ENCODE measurements around the gene EVX1. TPM values are rescaled to one million over a fixed set of nuclear protein-coding genes. Genes with fewer than 3 reads are reported as not detected.

Gene EVX1
- total and polyA plus RNA-seq, 2 of the 8 experiments (the other 6 are each of a cell fraction or from before 2014, with no cell fraction given) = not detected

- peaks cover 20 to 48% of the 10 kb centered on the region in 2 experiments for H4K20me1 ChIP-seq (replicated peaks in 1 of 2; ENCODE audit: control insufficient read depth in 1 of 2, insufficient read depth in 2 of 2, low read length in 2 of 2)
- no peak overlapping the region for H2BK15ac ChIP-seq (ENCODE audit: low read length)
- WGBS, 2 experiments (ENCODE audit: extremely low coverage in 1 of 2, insufficient coverage in 1 of 2, insufficient read length in 1 of 2, insufficient replicate concordance in 2 of 2, low coverage in 1 of 2, low lambda C conversion rate in 2 of 2, missing lambda C conversion rate in 1 of 2) = 1% methylated on average over 25 of the region's 55 CpGs; no CpG with 5 or more reads in 1 of the 2 experiments
- H3K18ac ChIP-seq (ENCODE audit: extremely low read depth, low read length) = peak overlapping the region; percentile 32
- peak overlapping the region; percentile 55 to 56 for H3K4me2 ChIP-seq (ENCODE audit: insufficient read depth in 1 of 2, low read depth in 2 of 2, low read length in 2 of 2)
- CTCF ChIA-PET (ENCODE audit: partially characterized antibody) = interaction anchor here (0.7 to 7.9 kb wide), 11 partner anchors 10 to 60 kb away, joined by 3 to 57 read pairs (median 4); no protein-coding TSS in a partner anchor
- no peaks in the 10 kb centered on the region for H3K79me1 ChIP-seq (ENCODE audit: low read depth, low read length)
- H2AK5ac ChIP-seq (ENCODE audit: low read depth, low read length) = no peak overlapping the region
- no peak overlapping the region for H3K9ac ChIP-seq (replicated peaks in 1 of 4; ENCODE audit: extremely low read depth in 1 of 4, low read depth in 3 of 4, low read length in 3 of 4)
- POLR2A ChIA-PET (ENCODE audit: partially characterized antibody) = interaction anchor here (1.2 kb wide), 1 partner anchor 35 kb away, joined by 3 read pairs; no protein-coding TSS in a partner anchor
- H3K23me2 ChIP-seq (ENCODE audit: low read depth, low read length) = peaks cover 10% of the 10 kb centered on the region; the same call in 1 of the 2 replicates
- no peak overlapping the region for H3K27ac ChIP-seq (ENCODE audit: low read depth, low read length)
- peaks cover 7 to 40% (median 20%) of the 10 kb centered on the region in 4 experiments for H3K4me1 ChIP-seq (replicated peaks in 1 of 4; ENCODE audit: control insufficient read depth in 3 of 4, insufficient read depth in 4 of 4, low read length in 3 of 4)
- H4K8ac ChIP-seq (ENCODE audit: extremely low read depth, insufficient read depth, low read length) = no peak overlapping the region
- 0 out of 2 replicates have a peak overlapping the region, but pooled peaks have one; percentile 75 for H2BK12ac ChIP-seq (ENCODE audit: low read depth, low read length)
- peaks cover 99 to 100% (median 100%) of the 10 kb centered on the region in 4 experiments for H3K27me3 ChIP-seq (replicated peaks in 1 of 4; ENCODE audit: control insufficient read depth in 3 of 4, extremely low read depth in 1 of 4, insufficient read depth in 3 of 4, low read length in 3 of 4)
- no peak overlapping the region for H4K5ac ChIP-seq (ENCODE audit: insufficient read length, low read depth, low read length)
- no peak overlapping the region for H2BK120ac ChIP-seq (replicated peaks; ENCODE audit: low read depth, low read length)
- H3K23ac ChIP-seq (ENCODE audit: insufficient read length) = no peak overlapping the region
- H2BK5ac ChIP-seq (ENCODE audit: low read depth, low read length) = no peak overlapping the region
- no peak for FAIRE-seq
- no peaks in the 10 kb centered on the region; a peak in 1 of 8 replicates for H3K36me3 ChIP-seq (ENCODE audit: control insufficient read depth in 2 of 4, insufficient read depth in 4 of 4, low read length in 3 of 4)
- H2BK20ac ChIP-seq (ENCODE audit: low read length) = no peak overlapping the region
- H3K79me2 ChIP-seq (ENCODE audit: control insufficient read depth in 1 of 2, insufficient read depth in 2 of 2, low read length in 2 of 2) = no peaks in the 10 kb centered on the region
- H3K14ac ChIP-seq (ENCODE audit: insufficient read length) = no peak overlapping the region
- H3K56ac ChIP-seq (replicated peaks; ENCODE audit: insufficient read length, low read depth, low read length) = no peak overlapping the region
- DNase-seq (ENCODE audit: low read depth in 1 of 2, low spot score in 2 of 2) = peak in 1 of 2 experiments; percentile 62
- peak overlapping the region in 1 of 4 experiments; percentile 36; a peak in 2 of 8 replicates for H3K4me3 ChIP-seq (ENCODE audit: extremely low read depth in 1 of 4, insufficient read depth in 2 of 4, low read depth in 3 of 4, low read length in 4 of 4)
- no peak overlapping the region for H2AFZ ChIP-seq (ENCODE audit: low read length)
- H3K9me3 ChIP-seq (ENCODE audit: insufficient read depth in 2 of 2, low read depth in 1 of 2, low read length in 1 of 2) = no peaks in the 10 kb centered on the region
- no peak overlapping the region for H3K4ac ChIP-seq (replicated peaks; ENCODE audit: insufficient read length, low read depth, low read length)
- no peak overlapping the region for H4K91ac ChIP-seq (replicated peaks; ENCODE audit: insufficient read length, low read length)
- TF ChIP-seq SIRT6 (IDR thresholded peaks at IDR 0.05; ENCODE audit: low read length) = no peak
- TF ChIP-seq CREB1 (IDR thresholded peaks at IDR 0.05) = no peak
- TF ChIP-seq GTF2F1 (IDR thresholded peaks at IDR 0.05; ENCODE audit: borderline replicate concordance, low read depth, low read length) = no peak
- no peak for TF ChIP-seq E2F6 (IDR thresholded peaks at IDR 0.05)
- TF ChIP-seq TBP (IDR thresholded peaks at IDR 0.05; ENCODE audit: low read depth, low read length) = no peak
- TF ChIP-seq SUZ12 (IDR thresholded peaks at IDR 0.05; ENCODE audit: low read length) = peak; percentile 31; the same call in 1 of the 2 replicates
- TF ChIP-seq YY1 (IDR thresholded peaks at IDR 0.05; ENCODE audit: low read depth, low read length) = no peak
- TF ChIP-seq SIX5 (IDR thresholded peaks at IDR 0.05; ENCODE audit: low read depth, low read length) = no peak
- no peak for TF ChIP-seq BCL11A (IDR thresholded peaks at IDR 0.05; ENCODE audit: low read depth in 2 of 2, low read length in 2 of 2)
- no peak for TF ChIP-seq MAX (IDR thresholded peaks at IDR 0.05)
Observed at GRCh38 chr7:27239387-27240014, 3.1 kb upstream of the EVX1 start.

Data from H1 (cell line).